ENCODE results near the gene ZNF397.

ZNF397 gene

DNA sequence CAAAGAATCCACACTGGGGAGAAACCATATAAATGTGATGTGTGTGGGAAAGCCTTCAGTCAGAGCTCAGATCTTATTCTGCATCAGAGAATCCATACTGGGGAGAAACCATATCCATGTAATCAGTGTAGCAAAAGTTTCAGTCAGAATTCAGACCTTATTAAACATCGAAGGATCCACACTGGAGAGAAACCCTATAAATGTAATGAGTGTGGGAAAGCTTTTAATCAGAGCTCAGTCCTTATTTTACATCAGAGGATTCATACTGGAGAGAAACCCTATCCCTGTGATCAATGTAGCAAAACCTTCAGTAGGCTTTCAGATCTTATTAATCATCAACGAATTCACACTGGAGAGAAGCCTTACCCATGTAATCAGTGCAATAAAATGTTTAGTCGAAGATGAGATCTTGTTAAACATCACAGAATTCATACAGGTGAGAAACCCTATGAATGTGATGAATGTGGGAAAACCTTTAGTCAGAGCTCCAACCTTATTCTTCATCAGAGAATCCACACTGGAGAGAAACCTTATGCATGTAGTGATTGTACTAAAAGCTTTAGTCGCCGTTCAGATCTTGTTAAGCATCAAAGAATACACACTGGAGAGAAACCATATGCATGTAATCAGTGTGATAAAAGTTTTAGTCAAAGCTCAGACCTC, 65.9 kb downstream of the ZNF397 start:
- DNase-seq = no peak
